Peyer's patch (tissue), 4 donors: Measurements from ENCODE around the gene SELENOI.

ENCODE experiments used
- POLR2A ChIP-seq, 2 donors: fragments of 450-650 bp; IDR thresholded peaks; one replicate each; pipeline ENCODE4 v1.5.1; 2017; ENCODE audit warnings: antibody characterized with exemption in 2 of 2, mild to moderate bottlenecking in 2 of 2, moderate library complexity in 2 of 2
- TF ChIP-seq, protein P1 (sequence below), 6 experiments: fragments of 450-650 bp in 4 of 6; fragments of 200-600 bp in 2 of 6; sonication (generic) in 1 of 6; IDR thresholded peaks; one replicate each; pipeline ENCODE4 v1.5.1; 2017 to 2019; ENCODE audit warnings: antibody characterized with exemption in 6 of 6, mild to moderate bottlenecking in 3 of 6, moderate library complexity in 1 of 6

GRCh38 chr2:26345545-26346453 lies at the start of gene SELENOI:
- TF ChIP-seq, protein P1, sequence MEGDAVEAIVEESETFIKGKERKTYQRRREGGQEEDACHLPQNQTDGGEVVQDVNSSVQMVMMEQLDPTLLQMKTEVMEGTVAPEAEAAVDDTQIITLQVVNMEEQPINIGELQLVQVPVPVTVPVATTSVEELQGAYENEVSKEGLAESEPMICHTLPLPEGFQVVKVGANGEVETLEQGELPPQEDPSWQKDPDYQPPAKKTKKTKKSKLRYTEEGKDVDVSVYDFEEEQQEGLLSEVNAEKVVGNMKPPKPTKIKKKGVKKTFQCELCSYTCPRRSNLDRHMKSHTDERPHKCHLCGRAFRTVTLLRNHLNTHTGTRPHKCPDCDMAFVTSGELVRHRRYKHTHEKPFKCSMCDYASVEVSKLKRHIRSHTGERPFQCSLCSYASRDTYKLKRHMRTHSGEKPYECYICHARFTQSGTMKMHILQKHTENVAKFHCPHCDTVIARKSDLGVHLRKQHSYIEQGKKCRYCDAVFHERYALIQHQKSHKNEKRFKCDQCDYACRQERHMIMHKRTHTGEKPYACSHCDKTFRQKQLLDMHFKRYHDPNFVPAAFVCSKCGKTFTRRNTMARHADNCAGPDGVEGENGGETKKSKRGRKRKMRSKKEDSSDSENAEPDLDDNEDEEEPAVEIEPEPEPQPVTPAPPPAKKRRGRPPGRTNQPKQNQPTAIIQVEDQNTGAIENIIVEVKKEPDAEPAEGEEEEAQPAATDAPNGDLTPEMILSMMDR (IDR thresholded peaks at IDR 0.05): no peak
- peak; percentile 77 to 86 for TF ChIP-seq POLR2A (IDR thresholded peaks at IDR 0.05)
